Thyroid gland (tissue), 4 donors: ENCODE measurements around the gene DENND1B.

ENCODE experiments used
- CTCF ChIP-seq, 6 experiments: fragments of 200-600 bp in 3 of 6; fragments of 450-650 bp in 3 of 6; sonication (generic) in 3 of 6; IDR thresholded peaks; one replicate each; pipeline ENCODE4 v1.5.1; 2016 to 2019; ENCODE audit warnings: antibody characterized with exemption in 6 of 6, mild to moderate bottlenecking in 2 of 6, inconsistent platforms in 1 of 6, moderate library complexity in 1 of 6
- POLR2A ChIP-seq, 2 donors: fragments of 450-650 bp; IDR thresholded peaks; one replicate each; pipeline ENCODE4 v1.6.1; 2017; ENCODE audit warnings: antibody characterized with exemption in 2 of 2, mild to moderate bottlenecking in 2 of 2, moderate library complexity in 1 of 2

GRCh38 chr1:197715806-197716205 lies 59.5 kb downstream of the DENND1B start:
- no peak for TF ChIP-seq CTCF (IDR thresholded peaks at IDR 0.05)
- no peak for TF ChIP-seq POLR2A (IDR thresholded peaks at IDR 0.05)
